DND-41 (cell line): Measurements from ENCODE around the gene STK25.

Experiments
- ATAC-seq: fragments of 200-7000 bp; cut with Tn5 transposase; 3 replicates; pipeline ENCODE4 v1.9.1; 2021; ENCODE audit warnings: low read depth; ENCODE audit not compliant: insufficient read depth
- DNase-seq: peaks from one replicate; pipeline ENCODE4 v3.0.0-alpha.2; 2020
- H2AFZ ChIP-seq: 2 replicates; pipeline ENCODE4 v1.6.0; 2012; ENCODE audit warnings: low read depth, low read length
- H3K27ac ChIP-seq: 2 replicates; pipeline ENCODE4 v1.5.1; 2012; ENCODE audit warnings: low read length, inconsistent platforms
- H3K27me3 ChIP-seq: fragments of 200-600 bp; sonication (generic); 2 replicates; pipeline ENCODE4 v1.6.0; 2012; ENCODE audit warnings: low read length, mild to moderate bottlenecking, inconsistent platforms; ENCODE audit not compliant: insufficient read depth, poor library complexity
- H3K36me3 ChIP-seq: 2 replicates; pipeline ENCODE4 v1.5.1; 2012; ENCODE audit warnings: low read length, inconsistent platforms; ENCODE audit not compliant: insufficient read depth
- H3K4me1 ChIP-seq: 2 replicates; pipeline ENCODE4 v1.5.1; 2012; ENCODE audit warnings: mild to moderate bottlenecking, low read length; ENCODE audit not compliant: insufficient read depth
- H3K4me2 ChIP-seq: 2 replicates; pipeline ENCODE4 v1.6.0; 2012; ENCODE audit warnings: mild to moderate bottlenecking, moderate library complexity, low read length, inconsistent platforms; ENCODE audit not compliant: insufficient read depth
- H3K4me3 ChIP-seq, 2 experiments: fragments of 200-600 bp in 1 of 2; shearing (Covaris generic) in 1 of 2; 2 replicates each; pipeline ENCODE4 v1.5.1; 2012 to 2016; ENCODE audit warnings: inconsistent platforms in 2 of 2, low read length in 2 of 2, mild to moderate bottlenecking in 2 of 2, low read depth in 1 of 2, moderate library complexity in 1 of 2
- H3K79me2 ChIP-seq: 2 replicates; pipeline ENCODE4 v1.6.0; 2012; ENCODE audit warnings: low read length, inconsistent platforms; ENCODE audit not compliant: insufficient read depth
- H3K9ac ChIP-seq: 2 replicates; pipeline ENCODE4 v1.6.0; 2012; ENCODE audit warnings: low read depth, mild to moderate bottlenecking, inconsistent platforms, low read length, moderate library complexity
- H3K9me3 ChIP-seq: 2 replicates; pipeline ENCODE4 v1.5.1; 2012; ENCODE audit warnings: low read length, moderate library complexity, mild to moderate bottlenecking, inconsistent platforms; ENCODE audit not compliant: insufficient read depth, severe bottlenecking
- H4K20me1 ChIP-seq: 2 replicates; pipeline ENCODE4 v1.6.0; 2012; ENCODE audit warnings: low read length; ENCODE audit not compliant: insufficient read depth
- CTCF ChIP-seq: IDR thresholded peaks from 2 replicates; pipeline ENCODE4 v1.5.1; 2012; ENCODE audit warnings: borderline replicate concordance, low read length, moderate library complexity, mild to moderate bottlenecking; ENCODE audit not compliant: poor library complexity, severe bottlenecking; ENCODE audit errors: extremely low read depth
- EZH2 ChIP-seq: IDR thresholded peaks from 3 replicates; pipeline ENCODE4 v1.6.1; 2012; ENCODE audit warnings: borderline replicate concordance, low read depth, mild to moderate bottlenecking, moderate library complexity, low read length, inconsistent platforms; ENCODE audit not compliant: severe bottlenecking

STK25 gene

GRCh38 chr2:241478166-241478565 lies 30.2 kb downstream of the STK25 start:
- no peak for TF ChIP-seq CTCF
- TF ChIP-seq EZH2 = no peak
- H3K27me3 ChIP-seq = no peaks in the 10 kb centered on the region

GRCh38 chr2:241475267-241475666 lies 33.1 kb downstream of the STK25 start:
- no peak overlapping the region for H3K27ac ChIP-seq
- H3K9me3 ChIP-seq = no peaks in the 10 kb centered on the region
- peaks cover 25% of the 10 kb centered on the region for H4K20me1 ChIP-seq
- H2AFZ ChIP-seq = no peak overlapping the region
- H3K4me1 ChIP-seq = no peaks in the 10 kb centered on the region
- H3K36me3 ChIP-seq = no peaks in the 10 kb centered on the region
- no peak for DNase-seq
- H3K4me2 ChIP-seq = no peak overlapping the region
- no peaks in the 10 kb centered on the region for H3K79me2 ChIP-seq
- H3K27me3 ChIP-seq = no peaks in the 10 kb centered on the region
- no peak for ATAC-seq
- H3K9ac ChIP-seq = no peak overlapping the region
- H3K4me3 ChIP-seq = no peak overlapping the region
- no peak for TF ChIP-seq EZH2
- TF ChIP-seq CTCF = no peak

More at GRCh38 chr2:241478166-241478565, 30.2 kb downstream of the STK25 start:
- H3K79me2 ChIP-seq = no peaks in the 10 kb centered on the region
- peaks cover 2% of the 10 kb centered on the region; the same call in 1 of the 2 replicates for H4K20me1 ChIP-seq
- no peaks in the 10 kb centered on the region for H3K4me1 ChIP-seq
- no peak overlapping the region for H3K4me2 ChIP-seq
- no peak overlapping the region for H3K27ac ChIP-seq
- no peaks in the 10 kb centered on the region for H3K36me3 ChIP-seq
- no peaks in the 10 kb centered on the region for H3K9me3 ChIP-seq
- H2AFZ ChIP-seq = no peak overlapping the region
- no peak overlapping the region for H3K4me3 ChIP-seq
- no peak for ATAC-seq
- no peak for DNase-seq
- no peak overlapping the region for H3K9ac ChIP-seq

GRCh38 chr2:241473399-241473798 lies 35.0 kb downstream of the STK25 start:
- H3K4me3 ChIP-seq = no peak overlapping the region
- H3K4me2 ChIP-seq = no peak overlapping the region
- H3K36me3 ChIP-seq = no peaks in the 10 kb centered on the region
- H3K9ac ChIP-seq = no peak overlapping the region
- no peaks in the 10 kb centered on the region for H3K27me3 ChIP-seq
- TF ChIP-seq EZH2 (no peak), CTCF (no peak)
- DNase-seq (no peak), ATAC-seq (no peak)
- H2AFZ ChIP-seq = no peak overlapping the region
- H3K79me2 ChIP-seq = no peaks in the 10 kb centered on the region
- H3K4me1 ChIP-seq = no peaks in the 10 kb centered on the region
- H3K27ac ChIP-seq = no peak overlapping the region
- no peaks in the 10 kb centered on the region for H3K9me3 ChIP-seq
- peaks cover 28% of the 10 kb centered on the region for H4K20me1 ChIP-seq

- Histone ChIP-seq H3K36me3 (no peaks in the 10 kb centered on the region), H3K27me3 (no peaks in the 10 kb centered on the region), H3K79me2 (no peaks in the 10 kb centered on the region), H3K4me2 (no peak overlapping the region), H3K27ac (no peak overlapping the region), H3K4me1 (no peaks in the 10 kb centered on the region), H3K4me3 (no peak overlapping the region), H4K20me1 (peaks cover 28% of the 10 kb centered on the region), H3K9ac (no peak overlapping the region), H3K9me3 (no peaks in the 10 kb centered on the region), H2AFZ (no peak overlapping the region)
- TF ChIP-seq EZH2 (no peak), CTCF (no peak)
- peak; percentile 68 for ATAC-seq
- DNase-seq = peak; percentile 20
Measured at GRCh38 chr2:241469746-241470145, 38.6 kb downstream of the STK25 start.
